ENCODE data around the gene ARFIP1.

Gene ARFIP1

GRCh38 chr4:152784490-152785350, 5.0 kb downstream of the ARFIP1 start:
- FAIRE-seq (no peak), DNase-seq (ENCODE audit: extremely low spot score, insufficient read length, low read depth) (no peak)

GRCh38 chr4:152785639-152786615, 6.2 kb downstream of the ARFIP1 start:
- peak; percentile 62 for FAIRE-seq
- DNase-seq (ENCODE audit: extremely low spot score, insufficient read length, low read depth), result no peak

- DNase-seq (ENCODE audit: extremely low spot score, insufficient read length, low read depth) (no peak), FAIRE-seq (peak; percentile 66)
Observed at GRCh38 chr4:152786627-152787026, 6.9 kb downstream of the ARFIP1 start.

- DNase-seq (ENCODE audit: extremely low spot score, insufficient read length, low read depth) (no peak), FAIRE-seq (no peak)
Observed at GRCh38 chr4:152795891-152796290, 16.1 kb downstream of the ARFIP1 start.

GRCh38 chr4:152803541-152803940, 23.8 kb downstream of the ARFIP1 start:
- no peak for DNase-seq (ENCODE audit: extremely low spot score, insufficient read length, low read depth)
- no peak for FAIRE-seq

GRCh38 chr4:152805071-152805650, 25.4 kb downstream of the ARFIP1 start:
- FAIRE-seq (peak; percentile 29), DNase-seq (ENCODE audit: extremely low spot score, insufficient read length, low read depth) (no peak)

GRCh38 chr4:152805818-152806217, 26.1 kb downstream of the ARFIP1 start:
- no peak for FAIRE-seq
- DNase-seq (ENCODE audit: extremely low spot score, insufficient read length, low read depth), result no peak

GRCh38 chr4:152806501-152807125, 26.9 kb downstream of the ARFIP1 start:
- DNase-seq (ENCODE audit: extremely low spot score, insufficient read length, low read depth), result no peak
- FAIRE-seq, result no peak

GRCh38 chr4:152807294-152807829, 27.6 kb downstream of the ARFIP1 start:
- DNase-seq (ENCODE audit: extremely low spot score, insufficient read length, low read depth), result no peak

GRCh38 chr4:152808670-152809069, 28.9 kb downstream of the ARFIP1 start:
- FAIRE-seq, result no peak
- no peak for DNase-seq (ENCODE audit: extremely low spot score, insufficient read length, low read depth)

More at GRCh38 chr4:152807294-152807829, 27.6 kb downstream of the ARFIP1 start:
- peak; percentile 70 for FAIRE-seq

- no peak for FAIRE-seq
Observed at GRCh38 chr4:152810715-152811287, 31.0 kb downstream of the ARFIP1 start.

GRCh38 chr4:152815078-152815477, 35.3 kb downstream of the ARFIP1 start:
- FAIRE-seq (no peak), DNase-seq (ENCODE audit: extremely low spot score, insufficient read length, low read depth) (no peak)

More at GRCh38 chr4:152810715-152811287, 31.0 kb downstream of the ARFIP1 start:
- no peak for DNase-seq (ENCODE audit: extremely low spot score, insufficient read length, low read depth)

GRCh38 chr4:152817331-152817730, 37.6 kb downstream of the ARFIP1 start:
- DNase-seq (ENCODE audit: extremely low spot score, insufficient read length, low read depth) (no peak), FAIRE-seq (peak; percentile 29)

- no peak for DNase-seq (ENCODE audit: extremely low spot score, insufficient read length, low read depth)
- FAIRE-seq, result no peak
Observed at GRCh38 chr4:152819026-152819645, 39.4 kb downstream of the ARFIP1 start.

GRCh38 chr4:152820073-152820472, 40.3 kb downstream of the ARFIP1 start:
- no peak for DNase-seq (ENCODE audit: extremely low spot score, insufficient read length, low read depth)
- no peak for FAIRE-seq

- FAIRE-seq (no peak), DNase-seq (ENCODE audit: extremely low spot score, insufficient read length, low read depth) (no peak)
Observed at GRCh38 chr4:152822323-152822722, 42.6 kb downstream of the ARFIP1 start.

- FAIRE-seq (no peak), DNase-seq (ENCODE audit: extremely low spot score, insufficient read length, low read depth) (no peak)
Observed at GRCh38 chr4:152824561-152824960, 44.8 kb downstream of the ARFIP1 start.

GRCh38 chr4:152825336-152825735, 45.6 kb downstream of the ARFIP1 start:
- FAIRE-seq, result no peak
- no peak for DNase-seq (ENCODE audit: extremely low spot score, insufficient read length, low read depth)

- DNase-seq (ENCODE audit: extremely low spot score, insufficient read length, low read depth) (no peak), FAIRE-seq (no peak)
Observed at GRCh38 chr4:152828122-152828521, 48.4 kb downstream of the ARFIP1 start.

Measured in GM18507 (cell line).